GM10248 (cell line): ENCODE measurements around the gene UBR3.

Experiments
- CTCF ChIA-PET: fragments of 300-600 bp; sonication (Branson Sonifier 250); formaldehyde crosslinking; extraction: SDS; loops from one replicate; lab custom pipeline; 2021; ENCODE audit warnings: antibody characterized with exemption; lab: Yijun Ruan, JAX
- POLR2A ChIA-PET: fragments of 350-650 bp; sonication (Branson Sonifier 250); formaldehyde crosslinking; extraction: SDS; loops from one replicate; lab custom pipeline; 2020; ENCODE audit warnings: antibody characterized with exemption; lab: Yijun Ruan, JAX
- DNase-seq: peaks from one replicate; pipeline ENCODE4 v3.0.0; 2012; ENCODE audit errors: extremely low spot score
- TF ChIP-seq, protein P1 (sequence below): IDR thresholded peaks from 2 replicates; pipeline ENCODE4 v1.5.1; 2012; ENCODE audit warnings: mild to moderate bottlenecking, low read depth; ENCODE audit errors: extremely low read depth, missing control alignments, control extremely low read depth

Gene UBR3

DNA sequence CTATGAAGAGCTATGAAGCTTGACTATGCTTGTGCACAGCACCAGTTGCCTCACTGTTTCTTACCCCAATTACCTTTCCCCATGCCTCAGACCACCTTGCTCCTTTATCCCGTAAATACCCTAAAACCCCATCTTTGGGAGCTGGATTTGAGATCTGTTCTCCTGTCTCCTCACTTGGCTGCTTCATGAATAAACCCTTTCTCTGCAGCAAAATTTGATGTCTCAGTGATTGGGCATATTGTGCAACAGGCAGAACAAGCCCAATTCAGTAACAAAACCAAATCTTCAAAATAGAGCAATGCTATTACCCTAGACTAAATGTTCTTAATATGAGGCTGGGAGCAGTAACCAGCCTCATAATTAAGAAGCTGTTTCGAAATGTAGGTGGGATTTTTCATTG is 32.1 kb upstream of the UBR3 start:
- TF ChIP-seq, protein P1, sequence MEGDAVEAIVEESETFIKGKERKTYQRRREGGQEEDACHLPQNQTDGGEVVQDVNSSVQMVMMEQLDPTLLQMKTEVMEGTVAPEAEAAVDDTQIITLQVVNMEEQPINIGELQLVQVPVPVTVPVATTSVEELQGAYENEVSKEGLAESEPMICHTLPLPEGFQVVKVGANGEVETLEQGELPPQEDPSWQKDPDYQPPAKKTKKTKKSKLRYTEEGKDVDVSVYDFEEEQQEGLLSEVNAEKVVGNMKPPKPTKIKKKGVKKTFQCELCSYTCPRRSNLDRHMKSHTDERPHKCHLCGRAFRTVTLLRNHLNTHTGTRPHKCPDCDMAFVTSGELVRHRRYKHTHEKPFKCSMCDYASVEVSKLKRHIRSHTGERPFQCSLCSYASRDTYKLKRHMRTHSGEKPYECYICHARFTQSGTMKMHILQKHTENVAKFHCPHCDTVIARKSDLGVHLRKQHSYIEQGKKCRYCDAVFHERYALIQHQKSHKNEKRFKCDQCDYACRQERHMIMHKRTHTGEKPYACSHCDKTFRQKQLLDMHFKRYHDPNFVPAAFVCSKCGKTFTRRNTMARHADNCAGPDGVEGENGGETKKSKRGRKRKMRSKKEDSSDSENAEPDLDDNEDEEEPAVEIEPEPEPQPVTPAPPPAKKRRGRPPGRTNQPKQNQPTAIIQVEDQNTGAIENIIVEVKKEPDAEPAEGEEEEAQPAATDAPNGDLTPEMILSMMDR: no peak
- DNase-seq: no peak
- POLR2A ChIA-PET: no interaction called here
- CTCF ChIA-PET: interaction anchor here (0.9 to 1.9 kb wide), 4 partner anchors 8 to 267 kb away, joined by 3 to 4 read pairs (median 4); no protein-coding TSS in a partner anchor

DNA sequence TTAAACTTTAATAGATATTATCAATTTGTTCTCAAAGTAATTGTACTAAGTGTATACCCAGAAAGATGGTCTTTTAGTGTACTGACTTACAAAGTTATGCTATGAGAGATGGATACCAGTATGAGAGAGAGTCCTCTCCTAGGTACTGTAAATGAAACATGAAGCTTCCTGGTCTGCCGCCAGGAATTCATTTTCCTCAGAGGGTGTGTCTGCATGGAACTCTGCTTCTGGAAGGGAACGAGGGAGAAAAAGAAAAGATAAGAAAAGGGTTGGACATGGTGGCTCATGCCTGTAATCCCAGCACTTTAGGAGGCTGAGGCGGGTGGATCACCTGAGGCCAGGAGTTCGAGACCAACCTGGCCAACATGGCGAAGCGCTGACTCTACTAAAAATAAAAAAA is 30.8 kb upstream of the UBR3 start:
- DNase-seq: no peak
- POLR2A ChIA-PET: no interaction called here
- TF ChIP-seq, protein P1: no peak
- CTCF ChIA-PET: no interaction called here

DNA sequence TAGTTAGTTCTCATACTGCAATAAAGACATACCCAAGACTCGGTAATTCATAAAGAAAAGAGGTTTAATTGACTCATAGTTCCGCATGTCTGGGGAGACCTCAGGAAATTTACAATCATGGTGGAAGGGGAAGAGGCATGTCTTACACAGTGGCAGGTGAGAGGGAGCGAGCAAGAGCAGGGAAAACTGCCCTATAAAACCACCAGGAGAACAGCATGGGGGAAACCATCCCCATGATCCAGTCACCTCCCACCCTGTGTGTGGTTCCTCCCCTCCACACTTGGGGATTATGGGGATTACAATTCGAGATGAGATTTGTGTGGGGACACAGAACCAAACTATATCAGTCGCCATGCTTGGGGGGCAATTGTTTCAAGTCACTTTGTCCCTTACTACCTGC is 29.7 kb upstream of the UBR3 start:
- POLR2A ChIA-PET: no interaction called here
- TF ChIP-seq, protein P1: no peak
- CTCF ChIA-PET: interaction anchor here (2.2 kb wide), 1 partner anchor 8 kb away, joined by 6 read pairs; no protein-coding TSS in a partner anchor
- no peak for DNase-seq

DNA sequence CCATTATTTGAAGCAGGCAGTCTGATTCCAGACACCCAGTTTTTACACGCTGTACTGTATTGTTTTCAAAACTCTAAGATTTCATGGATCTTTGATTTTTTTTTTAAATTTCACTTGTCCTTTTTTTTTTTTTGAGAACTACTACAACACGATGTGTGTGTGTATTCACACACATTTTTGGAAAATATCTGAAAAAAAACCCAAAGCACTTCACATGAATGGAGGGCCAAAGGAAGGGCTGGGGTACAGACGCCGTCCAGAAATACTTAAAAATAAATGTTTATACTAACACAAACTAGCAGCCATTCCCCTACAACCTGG is 28.9 kb upstream of the UBR3 start:
- CTCF ChIA-PET: interaction anchor here (2.2 kb wide), 1 partner anchor 9 kb away, joined by 6 read pairs; no protein-coding TSS in a partner anchor
- no peak for DNase-seq
- TF ChIP-seq, protein P1: no peak
- POLR2A ChIA-PET: interaction anchor here (0.5 to 1.0 kb wide), 2 partner anchors 30 to 40 kb away, joined by 3 read pairs; no protein-coding TSS in a partner anchor

DNA sequence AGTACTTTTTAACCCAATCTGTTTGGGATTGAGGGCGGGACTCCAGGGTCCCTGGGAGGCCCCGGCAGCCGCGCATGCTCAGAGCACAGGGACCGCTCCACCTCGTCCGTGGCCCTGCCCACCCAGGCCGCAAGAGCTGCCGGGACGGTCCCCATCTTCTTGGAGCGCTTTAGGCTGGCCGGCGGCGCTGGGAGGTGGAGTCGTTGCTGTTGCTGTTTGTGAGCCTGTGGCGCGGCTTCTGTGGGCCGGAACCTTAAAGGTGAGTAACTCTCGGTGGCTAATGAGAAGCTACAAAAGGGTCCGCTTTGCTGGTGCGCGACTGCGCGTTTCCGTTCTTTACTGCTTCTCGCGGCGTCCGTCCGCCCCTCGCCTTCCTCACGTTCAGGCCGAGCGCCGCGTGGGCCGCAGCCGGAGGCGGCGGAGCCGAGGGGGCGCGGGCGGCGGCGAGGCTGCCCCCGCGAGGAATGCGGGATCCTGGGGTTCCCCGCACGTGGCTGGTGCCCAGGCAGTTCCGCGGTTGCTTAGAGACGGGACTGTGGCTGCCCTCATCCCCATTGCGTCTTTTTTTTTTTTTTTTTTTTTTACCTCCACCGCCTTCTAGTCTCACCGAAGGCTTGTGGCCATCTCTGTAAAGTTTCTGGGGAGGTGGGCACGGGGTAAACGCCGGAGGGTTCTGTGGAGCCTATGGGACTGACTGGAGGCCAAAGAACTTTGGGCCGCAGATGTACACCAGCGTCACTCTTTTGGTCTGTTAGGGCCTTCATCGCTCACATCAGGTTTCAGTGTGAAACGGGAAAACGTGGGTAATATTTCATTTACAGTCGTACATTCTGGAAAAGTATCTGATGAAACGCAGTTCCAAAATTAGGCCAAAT is 28.3 kb upstream of the UBR3 start, which contains the start of gene SSB:
Gene SSB, plus strand, starts transcription at position 154 of the 875 bp plus-strand sequence. CDS start 2,090 bp downstream, outside the sequence.
- CTCF ChIA-PET: interaction anchor here (1.0 to 2.2 kb wide), 2 partner anchors 9 to 25 kb away, joined by 4 to 6 read pairs; partner anchors contain the start of gene METTL5
- POLR2A ChIA-PET: interaction anchor here (0.5 to 1.0 kb wide), 3 partner anchors 30 to 226 kb away, joined by 3 to 4 read pairs (median 3); no protein-coding TSS in a partner anchor
- TF ChIP-seq, protein P1: no peak
- peak; percentile 96 for DNase-seq

DNA sequence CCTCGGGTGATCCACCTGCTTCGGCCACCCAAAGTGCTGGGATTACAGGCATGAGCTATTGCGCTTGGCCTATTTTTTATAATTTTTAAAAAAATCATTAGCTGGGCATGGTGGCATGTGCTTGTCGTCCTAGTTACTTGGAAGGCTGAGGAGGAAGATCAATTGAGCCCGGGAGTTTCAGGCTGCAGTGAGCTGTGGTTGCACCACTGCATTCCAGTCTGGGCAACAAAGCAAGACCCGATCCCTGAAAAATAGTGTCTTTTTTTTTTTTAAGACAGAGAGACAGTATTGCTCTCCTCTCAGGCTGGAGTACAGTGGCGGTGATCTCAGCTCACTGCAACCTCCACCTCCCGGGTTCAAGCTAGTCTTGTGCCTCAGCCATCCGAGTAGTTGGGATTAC is 23.8 kb upstream of the UBR3 start:
- TF ChIP-seq, protein P1: no peak
- CTCF ChIA-PET: interaction anchor here (1.0 to 3.8 kb wide), 6 partner anchors 9 to 33 kb away, joined by 3 to 21 read pairs (median 4); partner anchors contain the start of gene METTL5
- POLR2A ChIA-PET: interaction anchor here (0.5 kb wide), 1 partner anchor 218 kb away, joined by 4 read pairs; no protein-coding TSS in a partner anchor
- no peak for DNase-seq
